GM12891 (cell line): ENCODE data around the gene DNAH8.

Experiments used
- POLR2A ChIP-seq: IDR thresholded peaks from 2 replicates; pipeline ENCODE4 v1.6.1; 2011; ENCODE audit warnings: low read depth, low read length, control low read depth
- POLR2AphosphoS5 ChIP-seq: IDR thresholded peaks from 2 replicates; pipeline ENCODE4 v1.6.1; 2011; ENCODE audit warnings: low read depth, low read length, control low read depth
- TAF1 ChIP-seq: IDR thresholded peaks from 2 replicates; pipeline ENCODE4 v1.6.1; 2011; ENCODE audit warnings: low read depth, low read length, control low read depth

DNA sequence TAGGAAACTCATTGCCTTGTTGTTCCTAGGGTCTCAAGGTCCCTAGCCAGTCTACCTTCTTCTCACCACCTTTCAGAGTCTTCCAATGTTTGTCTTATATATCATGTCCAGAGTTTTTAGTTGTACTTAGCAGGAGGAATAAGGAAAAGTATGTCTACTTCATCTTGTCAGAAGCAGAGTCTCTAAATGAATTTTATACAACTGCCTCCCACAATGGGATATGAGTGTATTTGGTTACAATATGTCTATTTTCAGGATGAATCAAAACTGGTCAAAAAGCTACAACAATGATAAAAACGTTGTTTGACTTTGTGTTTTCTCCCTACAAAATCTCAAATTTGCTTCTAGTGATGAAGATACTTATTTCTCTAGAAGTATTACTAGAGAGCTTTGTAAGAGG, 19.2 kb upstream of the DNAH8 start:
- TF ChIP-seq POLR2A (no peak), TAF1 (no peak), POLR2AphosphoS5 (no peak)
